GM18505 (cell line): ENCODE data around the gene PTPA.

Experiments used
- ATAC-seq: cut with Tn5 transposase; IDR thresholded peaks from one replicate; pipeline ENCODE4 v1.9.1; 2021; ENCODE audit not compliant: unreplicated experiment
- POLR2A ChIP-seq: IDR thresholded peaks from 4 replicates; pipeline ENCODE4 v1.6.1; 2011; ENCODE audit warnings: borderline replicate concordance; ENCODE audit not compliant: insufficient read depth, insufficient read length; ENCODE audit errors: extremely low read depth

Gene PTPA

GRCh38 chr9:129141066-129142041 lies 30.1 kb downstream of the PTPA start:
- no peak for ATAC-seq
- TF ChIP-seq POLR2A: peak; percentile 35

GRCh38 chr9:129142138-129142935 lies 31.1 kb downstream of the PTPA start:
- no peak for ATAC-seq
- no peak for TF ChIP-seq POLR2A

DNA sequence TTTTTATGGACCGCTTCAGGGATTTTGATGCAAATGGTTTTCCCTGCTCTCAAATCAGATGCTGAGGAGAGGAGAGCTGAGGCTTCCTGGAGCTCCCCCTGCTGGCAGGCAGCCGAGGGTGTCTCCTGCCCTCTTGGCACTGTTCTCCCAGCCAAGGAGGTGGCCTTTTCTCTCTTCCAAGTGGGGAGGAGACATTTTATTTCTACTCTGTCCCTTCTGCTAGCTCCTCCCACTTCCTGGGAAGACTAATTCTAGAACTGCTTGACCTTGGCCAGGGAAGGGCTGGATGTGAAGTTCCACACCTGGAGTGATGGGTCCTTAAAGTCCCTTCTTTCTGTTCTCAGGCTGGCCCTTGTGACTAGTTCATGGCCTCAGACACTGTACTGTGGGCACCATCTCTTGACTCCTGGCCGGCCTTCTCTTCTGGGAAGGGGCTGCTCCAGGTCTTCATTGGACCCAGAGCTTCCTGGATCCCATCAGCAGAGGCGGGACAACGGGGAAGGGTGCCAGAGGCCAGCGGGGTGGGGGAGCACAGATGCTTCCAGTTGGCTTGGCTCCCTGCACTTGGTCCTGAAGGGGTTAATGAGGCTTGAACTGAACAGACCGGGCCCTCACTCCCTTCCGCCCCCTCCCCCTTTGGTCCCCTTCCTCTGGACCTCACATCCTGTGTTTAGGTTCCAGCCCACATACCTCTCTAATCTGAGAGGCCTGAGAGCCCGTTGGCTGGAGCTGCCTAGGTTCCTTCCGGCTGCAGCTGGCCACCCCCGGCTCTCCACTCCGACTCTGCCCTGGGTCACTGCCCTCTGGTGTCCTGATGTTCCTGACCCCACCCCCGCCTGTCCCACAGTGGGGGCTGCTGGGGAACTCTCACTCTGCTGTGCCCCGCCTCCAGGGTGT lies 32.1 kb downstream of the PTPA start:
- no peak for ATAC-seq
- no peak for TF ChIP-seq POLR2A

DNA sequence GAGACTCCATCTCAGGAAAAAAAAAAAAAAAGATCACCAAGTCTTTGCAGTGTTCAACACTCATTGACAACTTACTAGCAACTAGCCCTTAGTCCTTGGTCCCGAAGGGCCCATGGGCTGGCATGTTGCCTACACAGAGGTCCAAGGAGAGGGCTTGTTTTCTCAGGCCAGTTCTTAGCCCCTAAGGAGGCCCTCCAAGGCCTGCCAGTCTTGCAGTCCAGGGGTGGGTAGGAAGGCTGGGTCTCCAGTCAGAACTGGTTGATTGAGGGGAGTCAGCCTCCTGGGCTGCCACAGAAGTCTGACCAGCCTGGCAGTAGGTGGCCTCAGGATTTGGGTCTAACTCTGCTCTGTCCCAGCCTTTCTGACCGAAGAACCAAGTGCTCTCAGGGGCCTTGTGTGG lies 34.1 kb downstream of the PTPA start:
- no peak for TF ChIP-seq POLR2A

GRCh38 chr9:129145841-129146292 lies 34.7 kb downstream of the PTPA start:
- no peak for TF ChIP-seq POLR2A
- ATAC-seq: no peak

More for the DNA sequence above, 34.1 kb downstream of the PTPA start:
- ATAC-seq: no peak

GRCh38 chr9:129146441-129146941 lies 35.3 kb downstream of the PTPA start:
- no peak for TF ChIP-seq POLR2A
- ATAC-seq: no peak

DNA sequence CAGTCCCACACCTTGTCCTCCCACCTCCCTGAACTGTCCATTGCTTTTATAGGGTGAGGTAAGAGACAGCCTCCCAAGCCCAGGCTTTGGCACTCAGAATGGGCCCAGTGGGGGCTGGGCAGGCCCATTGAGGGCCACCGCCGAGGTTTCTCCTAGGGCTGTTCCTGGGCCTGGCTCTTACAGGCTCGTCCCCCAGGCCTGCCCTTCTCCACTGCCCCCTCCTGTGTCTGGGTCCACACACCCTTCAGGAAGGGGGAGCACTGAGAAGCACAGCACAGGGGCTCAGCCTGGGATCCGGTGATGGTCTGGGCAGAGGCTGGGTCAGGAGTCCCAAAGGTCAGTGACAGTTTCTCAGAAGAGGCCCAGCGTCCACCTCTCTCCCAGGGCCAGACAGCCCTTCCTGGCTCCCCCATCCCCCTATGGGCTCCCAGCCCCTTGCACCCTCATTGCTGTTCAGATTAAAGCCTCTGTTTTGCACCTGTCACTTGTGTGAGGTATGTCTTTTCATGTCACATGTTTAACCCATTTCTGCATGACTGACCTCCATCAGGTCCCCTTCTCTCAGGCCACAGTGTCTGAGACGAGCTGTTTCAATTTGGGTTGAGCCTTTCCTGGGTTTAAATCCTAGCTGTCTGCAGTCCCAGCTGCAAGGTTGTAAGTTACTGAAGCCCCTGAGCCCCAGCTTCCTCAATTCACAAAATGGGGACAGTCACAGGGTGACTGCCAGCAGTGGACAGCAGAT lies 37.4 kb downstream of the PTPA start:
- no peak for ATAC-seq
- no peak for TF ChIP-seq POLR2A

- ATAC-seq: no peak
These were observed 38.2 kb downstream of the PTPA start for GRCh38 chr9:129149442-129149841.

GRCh38 chr9:129150122-129150521 lies 38.9 kb downstream of the PTPA start:
- TF ChIP-seq POLR2A: no peak
- no peak for ATAC-seq

More at GRCh38 chr9:129149442-129149841, 38.2 kb downstream of the PTPA start:
- TF ChIP-seq POLR2A: no peak

DNA sequence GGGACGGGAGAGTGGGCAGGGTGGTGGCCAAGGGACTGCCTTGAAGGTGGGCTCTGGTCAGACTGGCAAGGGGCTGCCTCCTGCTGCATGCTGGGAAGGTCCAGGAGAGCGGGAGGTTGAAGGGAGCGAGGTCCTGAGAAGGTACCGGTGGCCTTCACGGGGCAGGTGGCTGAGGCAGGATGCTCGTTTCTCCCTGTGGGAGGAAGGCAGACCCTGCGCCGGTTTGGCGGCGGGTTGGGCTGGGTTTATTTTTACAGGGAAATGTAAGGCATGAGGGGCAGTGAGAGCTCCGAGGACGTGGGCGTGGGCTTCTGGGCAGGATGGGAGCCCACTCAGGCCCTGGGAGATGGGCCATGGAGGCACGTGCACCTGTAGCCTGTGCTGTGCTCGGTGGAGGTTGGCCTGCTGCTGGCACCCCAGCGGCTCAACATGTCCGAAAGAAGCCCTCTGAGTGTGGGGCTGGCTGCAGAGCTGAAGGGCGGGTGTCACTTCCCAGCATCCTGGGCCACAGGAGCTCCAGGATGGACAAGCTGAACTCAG lies 39.5 kb downstream of the PTPA start:
- no peak for ATAC-seq

GRCh38 chr9:129151469-129151868 lies 40.3 kb downstream of the PTPA start:
- ATAC-seq: no peak
- TF ChIP-seq POLR2A: no peak

More for the DNA sequence above, 39.5 kb downstream of the PTPA start:
- no peak for TF ChIP-seq POLR2A

DNA sequence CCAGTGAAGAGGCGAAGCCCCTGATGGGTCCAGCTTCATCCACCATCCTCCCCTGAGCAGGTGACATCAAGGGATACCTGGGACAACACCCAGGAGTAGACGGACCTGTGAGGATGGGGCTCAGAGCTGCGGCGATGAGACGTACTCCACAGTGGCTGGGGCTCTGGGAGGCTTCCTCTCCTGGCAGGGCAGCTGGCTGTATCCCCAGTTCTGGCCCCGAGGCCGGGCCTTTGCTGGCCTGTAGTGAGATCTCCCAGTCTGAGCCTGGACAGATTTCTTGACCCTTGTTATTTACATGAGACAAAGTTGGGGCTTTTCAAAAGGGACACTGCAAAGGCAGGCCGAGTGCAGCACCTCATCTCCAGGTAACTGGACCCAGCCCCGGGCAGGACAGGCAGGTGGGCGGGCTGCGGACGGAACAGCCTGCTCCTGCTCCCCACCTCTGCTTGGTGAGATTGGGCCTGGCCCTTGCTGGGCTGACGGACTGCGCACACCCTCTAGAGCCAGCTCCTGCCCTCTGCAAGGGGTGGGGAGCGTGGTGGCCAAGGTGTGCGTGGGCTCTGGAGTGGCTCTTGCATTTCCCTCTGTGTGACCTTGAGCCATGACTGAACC lies 43.8 kb downstream of the PTPA start:
- no peak for TF ChIP-seq POLR2A
- no peak for ATAC-seq

GRCh38 chr9:129156163-129156562 lies 44.9 kb downstream of the PTPA start:
- no peak for ATAC-seq
- no peak for TF ChIP-seq POLR2A
